Measurements from ENCODE around the gene NEU1.

Gene NEU1

GRCh38 chr6:31837369-31838113 is 25.1 kb downstream of the NEU1 start:
- peaks cover 62% of the 10 kb centered on the region for H3K36me3 Mint-ChIP-seq (ENCODE audit: low read depth)
- H3K27ac Mint-ChIP-seq = peak overlapping the region; percentile 99 to 100 (median 100)
- no peaks in the 10 kb centered on the region for H3K27me3 Mint-ChIP-seq (ENCODE audit: low read depth)
- H3K9me3 Mint-ChIP-seq = no peaks in the 10 kb centered on the region
- H3K4me3 Mint-ChIP-seq = peak overlapping the region; percentile 96 to 98 (median 97)
- no peak for TF ChIP-seq CTCF (IDR thresholded peaks at IDR 0.05; ENCODE audit: unreplicated experiment in 3 of 3)
- peaks cover 38% of the 10 kb centered on the region for H3K4me1 Mint-ChIP-seq

GRCh38 chr6:31836474-31837368 is 25.9 kb downstream of the NEU1 start:
- no peaks in the 10 kb centered on the region for H3K9me3 Mint-ChIP-seq
- H3K4me1 Mint-ChIP-seq = peaks cover 38% of the 10 kb centered on the region
- peak overlapping the region; percentile 99 to 100 (median 100) for H3K27ac Mint-ChIP-seq
- peaks cover 62% of the 10 kb centered on the region for H3K36me3 Mint-ChIP-seq (ENCODE audit: low read depth)
- TF ChIP-seq CTCF (IDR thresholded peaks at IDR 0.05; ENCODE audit: unreplicated experiment in 3 of 3) = peak in 1 of 3 experiments; percentile 6
- no peaks in the 10 kb centered on the region for H3K27me3 Mint-ChIP-seq (ENCODE audit: low read depth)
- peak overlapping the region; percentile 96 to 98 (median 97) for H3K4me3 Mint-ChIP-seq

DNA sequence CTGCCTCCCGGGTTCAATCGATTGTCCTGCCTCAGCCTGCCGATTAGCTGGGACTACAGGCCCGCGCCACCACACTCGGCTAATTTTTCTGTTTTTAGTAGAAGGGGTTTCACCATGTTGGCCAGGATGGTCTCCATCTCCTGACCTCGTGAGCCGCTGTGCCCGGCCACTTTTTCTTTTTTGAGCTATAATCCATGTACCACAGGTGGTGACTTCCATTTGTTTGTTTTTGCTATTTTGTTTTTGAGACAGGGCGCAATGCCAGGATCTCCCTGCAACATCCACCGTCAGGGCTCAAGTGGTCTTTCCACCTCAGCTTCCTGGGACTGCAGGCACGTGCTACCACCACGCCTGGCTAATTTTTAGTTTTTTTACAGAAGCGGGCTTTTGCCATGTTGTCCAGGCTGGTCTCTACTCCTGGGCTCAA is 26.6 kb downstream of the NEU1 start:
- no peak for TF ChIP-seq CTCF (IDR thresholded peaks at IDR 0.05; ENCODE audit: unreplicated experiment in 3 of 3)
- Mint-ChIP-seq H3K27me3 (ENCODE audit: low read depth) (no peaks in the 10 kb centered on the region), H3K27ac (peak overlapping the region; percentile 99 to 100 (median 100)), H3K4me1 (peaks cover 38% of the 10 kb centered on the region), H3K36me3 (ENCODE audit: low read depth) (peaks cover 57% of the 10 kb centered on the region), H3K4me3 (peak overlapping the region; percentile 96 to 98 (median 97)), H3K9me3 (no peaks in the 10 kb centered on the region)

DNA sequence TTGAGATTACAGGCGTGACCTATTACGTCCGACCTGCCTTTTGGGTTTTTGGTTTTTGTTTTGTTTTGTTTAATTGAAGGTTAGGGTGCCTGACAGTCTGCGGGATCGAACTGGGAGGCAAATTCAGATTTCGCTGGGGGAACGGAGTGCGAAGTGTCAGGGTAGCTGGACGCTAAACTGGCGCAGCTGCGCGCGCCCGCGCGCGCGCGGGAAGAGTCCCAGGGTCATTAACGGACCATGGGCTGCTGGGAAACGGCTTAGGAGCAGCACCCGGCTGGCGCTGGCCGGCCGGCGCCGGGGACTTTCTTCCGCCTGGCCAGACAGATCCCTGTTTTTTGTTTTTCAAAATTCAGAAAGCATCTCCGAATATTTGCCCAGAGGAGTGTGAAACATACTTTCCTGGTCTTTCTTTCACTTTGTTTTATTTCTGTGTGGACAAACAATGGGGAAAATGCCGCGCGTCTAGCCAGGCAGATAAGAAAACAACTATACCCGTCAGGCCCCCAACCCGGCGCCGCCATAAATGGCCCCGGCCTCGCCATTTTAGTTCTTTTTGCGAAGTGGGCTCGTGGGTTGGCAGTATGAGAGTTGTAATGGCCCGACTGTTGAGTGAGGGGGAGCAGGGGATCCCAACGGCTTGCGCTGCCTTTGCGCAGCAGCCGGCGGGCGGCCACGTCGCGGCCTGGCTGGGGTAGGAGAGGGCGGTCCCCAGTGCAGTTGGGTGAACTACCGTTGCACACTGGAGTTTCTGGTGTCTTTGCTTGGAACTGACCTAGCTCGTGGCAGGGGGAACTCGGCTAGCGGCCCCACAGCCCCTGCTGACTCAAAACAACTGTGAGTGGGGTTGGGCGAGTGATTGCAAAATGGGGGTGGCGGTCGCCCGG is 28.0 kb downstream of the NEU1 start:
- no peak for TF ChIP-seq CTCF (IDR thresholded peaks at IDR 0.05; ENCODE audit: unreplicated experiment in 3 of 3)
- Mint-ChIP-seq H3K4me3 (peak overlapping the region; percentile 96 to 98 (median 97)), H3K4me1 (peaks cover 51% of the 10 kb centered on the region), H3K36me3 (ENCODE audit: low read depth) (peaks cover 46% of the 10 kb centered on the region), H3K9me3 (no peaks in the 10 kb centered on the region), H3K27me3 (ENCODE audit: low read depth) (no peaks in the 10 kb centered on the region), H3K27ac (peak overlapping the region; percentile 99 to 100 (median 100))

DNA sequence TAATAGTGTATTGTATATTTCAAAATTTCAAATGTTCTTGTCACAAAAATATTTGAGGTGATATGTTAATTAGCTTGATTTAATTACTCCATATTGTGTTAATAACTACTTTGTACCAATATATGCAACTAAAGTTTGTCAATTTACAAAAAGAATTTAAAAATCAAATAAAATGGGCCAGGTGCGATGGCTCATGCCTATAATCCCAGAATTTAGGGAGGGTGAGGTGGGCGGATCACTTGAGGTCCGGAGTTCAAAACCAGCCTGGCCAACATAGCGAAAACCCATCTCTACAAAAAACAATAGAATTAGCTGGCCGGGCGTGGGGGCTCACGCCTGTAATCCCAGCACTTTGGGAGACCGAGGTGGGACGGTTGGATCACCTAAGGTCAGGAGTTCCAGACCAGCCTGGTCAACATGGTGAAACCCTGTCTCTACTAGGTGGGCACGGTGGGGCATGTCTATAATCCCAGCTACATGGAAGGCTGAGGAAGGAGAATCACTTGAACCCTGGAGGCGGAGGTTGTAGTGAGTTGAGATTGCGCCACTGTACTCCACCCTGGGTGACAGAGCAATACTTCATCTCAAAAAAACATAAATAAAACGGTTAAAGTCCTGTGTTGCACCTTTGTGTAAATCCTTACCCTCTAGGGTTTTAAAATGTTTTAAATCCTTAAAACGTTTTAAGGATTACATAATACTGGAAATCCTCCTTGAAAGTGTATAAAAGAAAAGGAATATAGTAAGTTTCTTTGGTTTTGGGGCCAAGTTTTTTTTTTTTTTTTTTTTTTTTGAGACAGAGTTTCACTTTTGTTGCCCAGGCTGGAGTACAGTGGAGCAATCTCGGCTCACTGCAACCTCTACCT is 31.0 kb downstream of the NEU1 start:
- Mint-ChIP-seq H3K4me3 (peak overlapping the region; percentile 93 to 97 (median 97)), H3K27me3 (ENCODE audit: low read depth) (no peaks in the 10 kb centered on the region), H3K27ac (peak overlapping the region; percentile 85 to 94 (median 92)), H3K4me1 (peaks cover 41% of the 10 kb centered on the region), H3K36me3 (ENCODE audit: low read depth) (peaks cover 19% of the 10 kb centered on the region), H3K9me3 (no peaks in the 10 kb centered on the region)
- no peak for TF ChIP-seq CTCF (IDR thresholded peaks at IDR 0.05; ENCODE audit: unreplicated experiment in 3 of 3)

All from nephron (organoid).